ENCODE data around the gene CERS2. TPM values are rescaled to one million over a fixed set of nuclear protein-coding genes. Genes with fewer than 3 reads are reported as not detected.
"Not testable (repeated sequence)": the region's sequence is repeated elsewhere in the genome, so short reads cannot be mapped to it uniquely, and the experiment has no call there.

Gene CERS2
- polyA plus RNA-seq, 4 donors, result 275 to 297 (median 293) TPM

- DNase-seq (ENCODE audit: low read depth in 4 of 4, low spot score in 2 of 4), result no peak
Observed at GRCh38 chr1:150971583-150972416, 2.8 kb downstream of the CERS2 start.

DNA sequence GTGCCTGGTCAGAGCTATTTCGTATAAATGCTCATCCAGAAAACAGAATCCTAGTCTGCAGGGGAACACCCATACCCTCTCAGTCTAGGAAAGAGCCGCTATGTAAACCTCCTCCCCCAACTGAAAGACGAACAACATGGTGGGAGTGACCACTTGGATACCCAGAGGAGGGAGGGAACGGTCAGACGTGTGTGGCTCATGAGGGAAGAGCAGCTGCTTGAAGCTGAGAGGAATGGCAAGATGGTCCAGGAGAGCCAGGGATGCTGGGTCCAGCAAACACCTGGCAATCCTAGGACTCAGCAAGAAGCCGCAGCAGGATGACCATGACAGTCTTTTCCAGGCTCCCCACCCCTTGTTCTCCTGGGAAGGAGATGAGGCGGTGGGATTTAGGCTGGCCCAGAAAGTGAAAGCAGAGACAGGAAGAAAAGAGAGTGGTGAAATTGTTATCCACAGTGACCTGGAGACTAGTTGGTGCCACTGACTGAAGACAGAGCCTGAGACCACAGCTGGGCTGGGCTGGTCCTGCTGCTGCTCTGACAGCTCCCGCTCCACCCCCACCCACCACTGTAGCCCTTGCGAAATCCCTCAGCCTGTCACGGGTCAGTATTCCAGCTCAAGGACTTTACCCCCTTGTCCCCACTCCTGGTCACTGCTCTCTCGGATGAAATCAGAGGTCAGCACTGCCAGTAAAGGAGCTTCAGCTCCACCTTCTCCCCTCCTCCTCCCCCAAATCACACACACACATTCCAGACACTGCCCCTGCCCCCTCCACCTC, 3.6 kb downstream of the CERS2 start:
- DNase-seq (ENCODE audit: low read depth in 4 of 4, low spot score in 2 of 4), result no peak

DNA sequence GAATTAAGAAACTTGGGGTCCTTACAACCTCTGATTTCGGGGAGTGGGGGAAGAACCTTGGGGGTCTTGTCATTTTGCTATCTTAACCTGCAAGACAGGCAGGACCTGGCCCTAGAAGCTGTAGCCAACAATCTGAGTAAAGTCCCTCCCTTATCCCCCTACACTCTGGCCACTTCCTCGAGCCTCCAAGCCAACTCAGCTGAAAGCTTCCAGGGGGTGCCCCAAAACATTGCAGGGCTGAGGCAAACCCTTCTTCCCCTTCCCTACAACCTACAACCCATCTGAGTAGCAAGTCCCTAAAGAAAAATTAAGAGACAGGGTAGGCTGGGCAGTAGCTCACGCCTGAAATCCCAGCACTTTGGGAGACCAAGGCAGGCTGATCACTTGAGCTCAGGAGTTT, 5.0 kb downstream of the CERS2 start:
- DNase-seq (ENCODE audit: low read depth in 4 of 4, low spot score in 2 of 4), result no peak

- no peak for DNase-seq (ENCODE audit: low read depth in 4 of 4, low spot score in 2 of 4)
Observed at GRCh38 chr1:150968491-150968890, 6.1 kb downstream of the CERS2 start.

DNA sequence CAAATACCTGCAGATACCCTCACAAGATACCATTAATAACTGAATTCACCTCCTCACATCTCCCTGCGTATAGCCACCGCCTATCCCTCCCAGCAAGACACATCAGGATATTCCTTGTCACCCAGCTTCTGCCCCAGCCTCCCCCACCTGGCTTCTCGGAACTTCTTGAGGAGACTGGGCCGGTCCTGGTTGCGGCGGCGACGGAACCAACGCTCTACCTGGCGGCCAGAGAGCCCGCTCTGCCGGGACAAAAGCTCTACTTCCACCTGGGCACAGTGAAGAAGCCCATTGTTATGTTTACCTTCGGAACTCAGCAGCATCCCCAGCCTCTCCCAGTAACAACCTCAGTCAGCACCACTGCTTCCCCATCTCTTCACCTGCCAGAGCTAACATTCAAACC, 6.7 kb downstream of the CERS2 start:
- no peak for DNase-seq (ENCODE audit: low read depth in 4 of 4, low spot score in 2 of 4)

DNA sequence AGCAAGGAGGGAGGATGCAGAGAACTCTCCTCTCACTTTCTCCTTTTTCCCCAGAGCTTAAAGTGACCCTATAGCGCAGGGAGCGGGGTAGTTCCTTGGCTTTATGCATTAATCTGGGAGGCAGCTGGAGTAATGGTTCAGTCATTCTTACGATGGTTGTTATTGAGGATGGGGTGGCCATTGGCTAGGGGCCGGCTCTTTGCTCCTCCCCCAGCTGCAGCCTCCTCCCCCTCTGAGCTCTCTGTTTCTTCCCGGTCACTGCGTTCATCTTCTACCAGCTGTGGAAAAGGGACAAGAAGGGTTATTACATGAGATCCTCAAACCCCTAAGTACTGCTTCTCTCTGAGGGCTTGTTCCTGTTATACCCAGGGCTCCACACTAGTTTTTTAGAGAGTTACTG, 8.6 kb downstream of the CERS2 start:
- no peak for DNase-seq (ENCODE audit: low read depth in 4 of 4, low spot score in 2 of 4)

- DNase-seq (ENCODE audit: low read depth in 4 of 4, low spot score in 2 of 4), result no peak
Observed at GRCh38 chr1:150965605-150966004, 9.0 kb downstream of the CERS2 start.

DNA sequence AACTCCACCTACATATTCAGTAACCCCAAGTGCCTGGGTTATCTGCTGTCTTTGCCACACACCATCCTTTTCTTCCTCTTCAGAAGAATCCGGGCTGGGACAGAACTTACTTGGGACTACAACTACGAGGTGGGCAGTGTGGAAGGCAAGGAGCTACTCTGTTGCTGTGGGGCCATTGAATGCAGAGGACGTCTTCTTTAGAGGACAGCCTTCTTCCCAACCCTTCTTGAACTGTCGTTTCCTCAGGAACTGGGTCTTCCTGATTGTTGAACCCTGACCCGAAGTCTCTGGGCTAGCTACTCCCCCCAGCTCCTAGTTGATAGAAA, 10.5 kb downstream of the CERS2 start:
- no peak for DNase-seq (ENCODE audit: low read depth in 4 of 4, low spot score in 2 of 4)

DNA sequence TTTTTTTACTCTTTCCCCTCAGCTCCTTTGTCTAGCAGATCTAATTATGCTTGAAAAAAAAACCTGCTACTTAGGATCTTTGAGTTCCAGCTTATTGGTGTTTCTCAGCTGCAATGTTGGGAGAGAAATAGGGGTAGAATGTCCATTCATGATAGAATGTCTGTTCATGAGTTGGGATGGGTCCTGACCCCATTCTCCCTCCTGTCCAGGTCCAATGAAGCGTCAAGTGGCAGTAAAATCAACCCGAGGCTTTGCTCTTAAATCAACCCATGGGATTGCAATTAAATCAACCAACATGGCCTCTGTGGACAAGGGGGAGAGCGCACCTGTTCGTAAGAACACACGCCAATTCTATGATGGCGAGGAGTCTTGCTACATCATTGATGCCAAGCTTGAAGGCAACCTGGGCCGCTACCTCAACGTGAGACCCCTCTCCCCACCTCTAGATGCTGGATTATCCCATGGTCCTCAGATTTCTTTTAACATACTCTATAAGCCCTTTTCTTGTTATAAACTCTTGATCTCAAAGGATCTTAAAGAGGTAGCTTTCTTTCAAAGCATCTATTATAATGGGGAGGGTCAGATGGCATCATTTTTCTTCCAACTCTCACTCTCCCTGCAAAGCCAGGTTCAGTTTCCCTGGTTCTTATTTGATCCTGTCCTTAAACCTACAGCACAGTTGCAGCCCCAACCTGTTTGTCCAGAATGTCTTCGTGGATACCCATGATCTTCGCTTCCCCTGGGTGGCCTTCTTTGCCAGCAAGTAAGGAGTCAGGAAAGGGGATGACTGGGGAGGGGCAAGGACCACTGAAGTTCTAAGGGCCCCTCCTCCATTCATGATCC, 11.1 kb downstream of the CERS2 start:
- DNase-seq (ENCODE audit: low read depth in 4 of 4, low spot score in 2 of 4), result no peak

GRCh38 chr1:150961756-150962155, 12.9 kb downstream of the CERS2 start:
- DNase-seq (ENCODE audit: low read depth in 4 of 4, low spot score in 2 of 4), result no peak

DNA sequence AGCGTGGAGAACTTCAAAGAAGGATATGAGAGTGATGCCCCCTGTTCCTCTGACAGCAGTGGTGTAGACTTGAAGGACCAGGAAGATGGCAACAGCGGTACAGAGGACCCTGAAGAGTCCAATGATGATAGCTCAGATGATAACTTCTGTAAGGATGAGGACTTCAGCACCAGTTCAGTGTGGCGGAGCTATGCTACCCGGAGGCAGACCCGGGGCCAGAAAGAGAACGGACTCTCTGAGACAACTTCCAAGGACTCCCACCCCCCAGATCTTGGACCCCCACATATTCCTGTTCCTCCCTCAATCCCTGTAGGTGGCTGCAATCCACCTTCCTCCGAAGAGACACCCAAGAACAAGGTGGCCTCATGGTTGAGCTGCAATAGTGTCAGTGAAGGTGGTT, 14.0 kb downstream of the CERS2 start:
- DNase-seq (ENCODE audit: low read depth in 4 of 4, low spot score in 2 of 4), result no peak

DNA sequence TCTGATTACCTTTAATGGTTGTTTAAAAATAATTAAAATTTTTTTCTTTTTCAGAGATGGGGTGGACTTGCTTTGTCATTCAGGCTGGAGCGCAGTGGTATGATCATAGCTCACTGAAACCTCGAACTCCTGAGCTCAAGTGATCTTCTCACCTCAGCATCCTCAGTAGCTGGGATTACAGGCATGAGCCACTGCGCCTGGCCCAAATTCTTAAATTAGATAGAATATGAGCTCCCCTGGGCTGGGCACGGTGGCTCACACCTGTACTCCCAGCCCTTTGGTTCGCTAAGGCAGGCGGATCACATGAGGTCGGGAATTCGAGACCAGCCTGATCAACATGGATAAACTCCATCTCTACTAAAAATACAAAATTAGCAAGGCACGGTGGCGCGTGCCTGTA, 17.0 kb downstream of the CERS2 start:
- DNase-seq (ENCODE audit: low read depth in 4 of 4, low spot score in 2 of 4), result no peak

GRCh38 chr1:150955280-150955679, 19.4 kb downstream of the CERS2 start:
- DNase-seq (ENCODE audit: low read depth in 4 of 4, low spot score in 2 of 4), result no peak

DNA sequence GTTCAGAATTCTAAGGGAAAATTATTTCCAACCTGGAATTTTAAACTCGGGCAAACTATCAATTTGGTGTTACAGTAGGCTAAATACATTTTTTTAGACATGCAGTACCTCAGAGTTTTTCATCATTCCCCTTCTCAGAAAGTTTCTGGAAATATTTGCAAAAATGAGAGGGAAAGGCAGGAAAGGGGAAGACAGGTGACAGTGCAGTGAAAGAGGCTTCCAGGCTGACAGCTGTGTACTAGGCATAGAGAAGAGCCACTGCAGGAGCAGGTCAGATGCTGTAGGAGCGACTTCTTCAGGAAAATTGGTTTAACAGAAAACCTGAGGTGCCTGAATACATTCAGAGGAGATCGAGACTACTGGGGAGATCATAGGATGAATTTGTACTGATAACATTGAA, 19.9 kb downstream of the CERS2 start:
- DNase-seq (ENCODE audit: low read depth in 4 of 4, low spot score in 2 of 4), result no peak

DNA sequence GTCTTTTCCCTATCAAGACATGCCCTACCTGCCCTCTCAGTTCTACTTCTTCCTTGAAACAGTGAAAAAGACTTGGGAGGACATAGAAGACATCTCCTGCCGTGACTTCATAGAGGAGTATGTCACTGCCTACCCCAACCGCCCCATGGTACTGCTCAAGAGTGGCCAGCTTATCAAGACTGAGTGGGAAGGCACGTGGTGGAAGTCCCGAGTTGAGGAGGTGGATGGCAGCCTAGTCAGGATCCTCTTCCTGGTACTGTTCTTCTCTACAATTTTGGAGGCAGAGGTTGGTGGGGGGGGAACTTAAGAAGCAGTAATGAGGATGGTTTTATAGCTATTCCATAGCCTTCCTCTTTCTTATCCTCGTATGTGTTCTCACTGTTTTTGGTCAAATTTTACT, 29.8 kb downstream of the CERS2 start:
- DNase-seq (ENCODE audit: low read depth in 4 of 4, low spot score in 2 of 4), result no peak

GRCh38 chr1:150931773-150932172, 42.9 kb downstream of the CERS2 start:
- DNase-seq (ENCODE audit: low read depth in 4 of 4, low spot score in 2 of 4), result peak in 1 of 4 donors; percentile 25

- not testable (repeated sequence) for DNase-seq (ENCODE audit: low read depth in 4 of 4, low spot score in 2 of 4)
Observed at GRCh38 chr1:150928775-150929174, 45.9 kb downstream of the CERS2 start.

DNA sequence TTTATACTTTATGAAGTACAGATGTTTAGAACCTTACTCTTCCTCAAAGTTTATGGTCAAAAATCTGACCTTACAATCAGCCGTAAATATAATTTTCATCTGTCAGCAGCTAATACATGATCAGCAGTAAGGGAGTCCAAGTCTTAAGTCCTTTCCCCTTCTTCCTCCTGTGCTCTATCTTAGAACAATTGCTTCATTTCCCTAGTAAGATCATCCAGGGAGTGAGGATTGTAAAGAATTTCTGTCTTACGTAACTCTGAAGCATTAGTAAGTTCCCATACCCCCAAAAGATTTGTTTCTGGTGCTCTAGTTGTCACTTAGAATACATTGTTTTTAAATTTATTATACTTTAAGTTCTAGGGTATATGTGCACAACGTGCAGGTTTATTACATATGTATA, 46.3 kb downstream of the CERS2 start:
- no peak for DNase-seq (ENCODE audit: low read depth in 4 of 4, low spot score in 2 of 4)

DNA sequence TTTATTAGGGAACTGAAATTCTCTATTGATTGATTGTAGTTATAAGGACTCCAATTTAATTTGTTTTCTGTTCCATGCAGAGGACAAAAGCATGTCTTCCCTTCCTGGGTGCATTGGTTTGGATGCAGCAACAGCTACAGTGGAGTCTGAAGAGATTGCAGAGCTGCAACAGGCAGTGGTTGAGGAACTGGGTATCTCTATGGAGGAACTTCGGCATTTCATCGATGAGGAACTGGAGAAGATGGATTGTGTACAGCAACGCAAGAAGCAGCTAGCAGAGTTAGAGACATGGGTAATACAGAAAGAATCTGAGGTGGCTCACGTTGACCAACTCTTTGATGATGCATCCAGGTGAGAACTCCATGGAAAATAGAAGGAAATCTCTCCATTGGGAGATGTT, 47.0 kb downstream of the CERS2 start:
- DNase-seq (ENCODE audit: low read depth in 4 of 4, low spot score in 2 of 4), result no peak

GRCh38 chr1:150926097-150926741, 48.4 kb downstream of the CERS2 start, which contains the start of gene SETDB1:
TSS of gene SETDB1 (plus strand) at chr1:150926363. CDS start at chr1:150927715, 1,352 bp downstream.
- peak; percentile 90 to 96 (median 92) for DNase-seq (ENCODE audit: low read depth in 4 of 4, low spot score in 2 of 4)

DNA sequence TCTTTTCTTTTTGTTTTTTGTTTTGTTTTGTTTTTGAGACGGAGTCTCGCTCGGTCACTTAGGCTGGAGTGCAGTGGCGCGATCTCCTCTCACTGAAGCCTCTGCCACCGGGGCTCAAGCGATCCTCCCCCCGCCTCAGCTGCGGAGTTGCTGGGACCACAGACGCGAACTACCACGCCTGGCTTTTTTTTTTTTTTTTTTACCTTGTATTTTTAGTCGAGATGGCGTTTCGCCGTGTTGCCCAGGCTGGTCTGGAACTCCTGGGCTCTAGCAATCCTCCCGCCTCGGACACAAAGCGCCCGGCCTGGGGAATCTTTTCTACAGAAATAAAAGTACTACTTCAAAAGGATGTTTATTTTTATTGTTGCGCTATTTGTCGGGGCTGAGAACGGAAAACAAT, 49.6 kb downstream of the CERS2 start:
- no peak for DNase-seq (ENCODE audit: low read depth in 4 of 4, low spot score in 2 of 4)
